HG03097 (cell line): ENCODE measurements around the gene PHEX.
A peak's percentile ranks its signal among the peaks of the same experiment; 100 is the strongest.

ENCODE experiments used
- ATAC-seq: cut with Tn5 transposase; IDR thresholded peaks from one replicate; pipeline ENCODE4 v1.9.1; 2021; ENCODE audit not compliant: unreplicated experiment, low FRiP score

PHEX gene

GRCh38 chrX:22039541-22039940, 7.4 kb downstream of the PHEX start:
- no peak for ATAC-seq

- no peak for ATAC-seq
Observed at GRCh38 chrX:22040184-22040583, 8.1 kb downstream of the PHEX start.

GRCh38 chrX:22041907-22042530, 9.9 kb downstream of the PHEX start:
- ATAC-seq = no peak

- no peak for ATAC-seq
Observed at GRCh38 chrX:22043872-22044271, 11.7 kb downstream of the PHEX start.

- no peak for ATAC-seq
Observed at GRCh38 chrX:22047468-22047867, 15.3 kb downstream of the PHEX start.

GRCh38 chrX:22053481-22053880, 21.4 kb downstream of the PHEX start:
- ATAC-seq = no peak

GRCh38 chrX:22056235-22056634, 24.1 kb downstream of the PHEX start:
- ATAC-seq = no peak

GRCh38 chrX:22057667-22058066, 25.5 kb downstream of the PHEX start:
- no peak for ATAC-seq

GRCh38 chrX:22059775-22060174, 27.6 kb downstream of the PHEX start:
- ATAC-seq = no peak

GRCh38 chrX:22060415-22061280, 28.5 kb downstream of the PHEX start:
- peak; percentile 43 for ATAC-seq

GRCh38 chrX:22063284-22063683, 31.2 kb downstream of the PHEX start:
- peak; percentile 86 for ATAC-seq

GRCh38 chrX:22069586-22069985, 37.5 kb downstream of the PHEX start:
- no peak for ATAC-seq

- ATAC-seq = no peak
Observed at GRCh38 chrX:22073928-22074327, 41.8 kb downstream of the PHEX start.

- no peak for ATAC-seq
Observed at GRCh38 chrX:22078117-22078516, 46.0 kb downstream of the PHEX start.

GRCh38 chrX:22081475-22082092, 49.5 kb downstream of the PHEX start:
- peak; percentile 68 for ATAC-seq

GRCh38 chrX:22086003-22086402, 53.9 kb downstream of the PHEX start:
- no peak for ATAC-seq

- no peak for ATAC-seq
Observed at GRCh38 chrX:22087011-22087557, 55.0 kb downstream of the PHEX start.

- ATAC-seq = no peak
Observed at GRCh38 chrX:22088326-22088725, 56.2 kb downstream of the PHEX start.

GRCh38 chrX:22090181-22090580, 58.1 kb downstream of the PHEX start:
- no peak for ATAC-seq

GRCh38 chrX:22093550-22093949, 61.4 kb downstream of the PHEX start:
- ATAC-seq = no peak

GRCh38 chrX:22095286-22095685, 63.2 kb downstream of the PHEX start:
- no peak for ATAC-seq
